Mesenchymal stem cell (in vitro differentiated cells and primary cell): ENCODE measurements around the gene TMEM151A.

Experiments
- DNase-seq: peaks from one replicate; pipeline ENCODE4 v3.0.0-alpha.2; 2013
- H2AFZ ChIP-seq: one replicate; pipeline ENCODE4 v1.6.1; 2013; ENCODE audit warnings: low read depth, mild to moderate bottlenecking, control low read depth, inconsistent platforms, low read length, moderate library complexity
- H2AK5ac ChIP-seq: 2 replicates; pipeline ENCODE4 v1.6.1; 2013; ENCODE audit warnings: low read length, moderate library complexity, mild to moderate bottlenecking, inconsistent platforms; ENCODE audit not compliant: severe bottlenecking
- H2BK120ac ChIP-seq: one replicate; pipeline ENCODE4 v1.6.1; 2013; ENCODE audit warnings: low read depth, mild to moderate bottlenecking, inconsistent platforms, low read length, moderate library complexity
- H2BK12ac ChIP-seq, 2 experiments: one replicate each; pipeline ENCODE4 v1.6.1; 2013; ENCODE audit warnings: inconsistent platforms in 2 of 2, low read length in 2 of 2, mild to moderate bottlenecking in 2 of 2, moderate library complexity in 2 of 2, control low read depth in 1 of 2
- H2BK15ac ChIP-seq: one replicate; pipeline ENCODE4 v1.6.1; 2013; ENCODE audit warnings: mild to moderate bottlenecking, low read depth, inconsistent platforms; ENCODE audit not compliant: poor library complexity, severe bottlenecking
- H2BK5ac ChIP-seq: 2 replicates; pipeline ENCODE4 v1.6.1; 2013; ENCODE audit warnings: low read depth, mild to moderate bottlenecking, low read length, control low read depth, inconsistent platforms; ENCODE audit not compliant: poor library complexity, severe bottlenecking
- H3K14ac ChIP-seq, 2 experiments: one replicate each; pipeline ENCODE4 v1.6.1; 2013; ENCODE audit warnings: inconsistent platforms in 2 of 2, low read length in 2 of 2, control low read depth in 1 of 2, mild to moderate bottlenecking in 1 of 2, moderate library complexity in 1 of 2
- H3K18ac ChIP-seq, 2 experiments: one replicate each; pipeline ENCODE4 v1.6.1; 2013; ENCODE audit warnings: inconsistent platforms in 2 of 2, low read length in 2 of 2, control low read depth in 1 of 2, low read depth in 1 of 2, mild to moderate bottlenecking in 1 of 2
- H3K23ac ChIP-seq, 2 experiments: one replicate each; pipeline ENCODE4 v1.6.1; 2013; ENCODE audit warnings: inconsistent platforms in 2 of 2, low read length in 2 of 2, mild to moderate bottlenecking in 2 of 2, moderate library complexity in 2 of 2, control low read depth in 1 of 2
- H3K27ac ChIP-seq: 2 replicates; pipeline ENCODE4 v1.5.1; 2013; ENCODE audit warnings: mild to moderate bottlenecking, moderate library complexity, low read length, control low read depth, inconsistent platforms; ENCODE audit not compliant: poor library complexity, severe bottlenecking
- H3K27me3 ChIP-seq, 2 experiments: 2 replicates each; pipeline versions ENCODE4 v1.6.1 to v1.7.0; 2013; ENCODE audit warnings: low read length in 2 of 2, mild to moderate bottlenecking in 2 of 2, moderate library complexity in 2 of 2, control low read depth in 1 of 2, inconsistent platforms in 1 of 2; ENCODE audit not compliant: control insufficient read depth in 1 of 2, insufficient read depth in 1 of 2
- H3K36me3 ChIP-seq, 2 experiments: 2 replicates each; pipeline versions ENCODE4 v1.6.1 to v1.7.0; 2013; ENCODE audit warnings: low read length in 2 of 2, control low read depth in 1 of 2, inconsistent platforms in 1 of 2, low read depth in 1 of 2, mild to moderate bottlenecking in 1 of 2; ENCODE audit not compliant: insufficient read depth in 2 of 2, control insufficient read depth in 1 of 2
- H3K4ac ChIP-seq, 2 experiments: one replicate each; pipeline ENCODE4 v1.6.1; 2013; ENCODE audit warnings: inconsistent platforms in 2 of 2, low read length in 2 of 2, mild to moderate bottlenecking in 2 of 2, moderate library complexity in 2 of 2, control low read depth in 1 of 2, low read depth in 1 of 2
- H3K4me1 ChIP-seq: 2 replicates; pipeline ENCODE4 v1.6.1; 2013; ENCODE audit warnings: low read depth, low read length, control low read depth; ENCODE audit not compliant: control insufficient read depth, insufficient read depth
- H3K4me2 ChIP-seq: 2 replicates; pipeline ENCODE4 v1.6.1; 2013; ENCODE audit warnings: low read length, mild to moderate bottlenecking, inconsistent platforms; ENCODE audit not compliant: poor library complexity, severe bottlenecking
- H3K4me3 ChIP-seq, 2 experiments: 2 replicates each; pipeline versions ENCODE4 v1.5.1 to v1.7.0; 2013; ENCODE audit warnings: low read length in 2 of 2, mild to moderate bottlenecking in 2 of 2, control low read depth in 1 of 2, low read depth in 1 of 2; ENCODE audit not compliant: insufficient read depth in 1 of 2
- H3K79me1 ChIP-seq: replicated peaks from 2 replicates; pipeline ENCODE4 v1.6.1; 2013; ENCODE audit warnings: mild to moderate bottlenecking, control low read depth, low read length, inconsistent platforms; ENCODE audit not compliant: poor library complexity, severe bottlenecking
- H3K9ac ChIP-seq: 2 replicates; pipeline ENCODE4 v1.7.0; 2013; ENCODE audit warnings: mild to moderate bottlenecking, low read length, moderate library complexity
- H3K9me3 ChIP-seq: 2 replicates; pipeline ENCODE4 v1.7.0; 2013; ENCODE audit warnings: mild to moderate bottlenecking, low read length; ENCODE audit not compliant: control insufficient read depth
- H4K8ac ChIP-seq: one replicate; pipeline ENCODE4 v1.6.1; 2013; ENCODE audit warnings: inconsistent platforms, mild to moderate bottlenecking, low read length, moderate library complexity
- H4K91ac ChIP-seq: one replicate; pipeline ENCODE4 v1.6.1; 2013; ENCODE audit warnings: mild to moderate bottlenecking, low read length, inconsistent platforms
- WGBS: methylation state at CpG from one replicate; pipeline ENCODE4 v1.1.7; 2013; ENCODE audit warnings: mixed read lengths; 5-methylcytosine and 5-hydroxymethylcytosine counted together

Gene TMEM151A

GRCh38 chr11:66325263-66325671 is 33.6 kb downstream of the TMEM151A start:
- no peaks in the 10 kb centered on the region for H3K9me3 ChIP-seq
- peak overlapping the region; percentile 93 to 99 for H3K18ac ChIP-seq
- H4K91ac ChIP-seq = peak overlapping the region; percentile 95
- H3K27me3 ChIP-seq = no peaks in the 10 kb centered on the region
- peak overlapping the region; percentile 98 for H2AK5ac ChIP-seq
- peaks cover 49% of the 10 kb centered on the region for H3K4me1 ChIP-seq
- peak overlapping the region in 1 of 2 experiments; percentile 95 for H3K23ac ChIP-seq
- H2BK120ac ChIP-seq = peak overlapping the region; percentile 98
- DNase-seq = peak; percentile 48
- H4K8ac ChIP-seq = peak overlapping the region; percentile 33
- 83% methylated on average over 8 of the region's 8 CpGs for WGBS
- H3K27ac ChIP-seq = no peak overlapping the region
- peak overlapping the region; percentile 64 to 85 for H2BK12ac ChIP-seq
- H3K79me1 ChIP-seq = no peaks in the 10 kb centered on the region
- H3K4ac ChIP-seq = peak overlapping the region; percentile 75 to 83
- no peak overlapping the region for H3K4me3 ChIP-seq
- no peak overlapping the region for H2BK5ac ChIP-seq
- H3K14ac ChIP-seq = peak overlapping the region in 1 of 2 experiments; percentile 93
- no peak overlapping the region for H3K4me2 ChIP-seq
- H3K36me3 ChIP-seq = peaks cover 0 to 2% of the 10 kb centered on the region in 2 experiments
- peak overlapping the region; percentile 31 for H2BK15ac ChIP-seq
- H3K9ac ChIP-seq = peak overlapping the region; percentile 4
- H2AFZ ChIP-seq = no peak overlapping the region

DNA sequence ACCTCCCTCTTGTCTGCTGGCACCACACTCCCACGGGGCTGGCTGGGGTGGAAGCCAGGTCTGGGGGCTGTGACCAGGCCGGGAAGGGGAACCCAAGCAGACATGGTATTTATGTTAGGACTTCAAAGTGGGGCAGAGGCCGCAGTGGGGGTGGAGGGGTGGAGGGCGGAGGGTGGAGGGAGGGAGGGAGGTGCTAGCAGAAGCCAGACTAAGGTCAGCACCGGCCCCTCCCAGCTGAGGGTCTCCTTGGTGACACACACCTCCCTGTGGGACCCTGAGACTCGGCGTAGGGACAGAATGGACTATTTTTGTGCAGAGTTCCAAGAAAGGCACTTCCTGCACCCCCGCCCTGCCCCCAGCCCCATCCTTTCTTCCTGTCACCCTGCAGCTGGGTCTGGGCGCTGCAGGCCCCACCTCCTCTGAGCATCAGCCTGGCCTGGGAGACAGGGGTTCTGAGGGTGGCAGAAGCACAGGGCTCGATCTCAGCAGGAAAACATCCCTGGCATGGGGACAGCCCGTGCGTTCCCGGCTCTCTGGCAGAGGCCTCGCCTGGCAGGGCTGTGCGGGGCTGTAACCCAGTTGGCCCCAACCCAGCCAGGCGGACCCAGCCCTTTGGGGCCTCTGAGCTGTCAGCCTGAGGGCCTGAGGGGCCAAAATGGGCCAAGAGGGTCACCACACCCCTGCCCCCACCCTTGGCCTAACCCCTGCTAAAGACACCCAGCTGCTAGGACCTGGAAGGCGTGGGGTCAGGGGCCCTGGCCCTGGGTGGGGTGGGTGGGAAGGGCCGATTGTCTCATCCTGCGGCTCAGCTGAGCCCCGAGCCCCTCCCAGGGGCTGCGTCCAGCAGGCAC is 34.8 kb downstream of the TMEM151A start:
- Histone ChIP-seq H3K4me1 (peaks cover 51% of the 10 kb centered on the region), H2AFZ (peak overlapping the region; percentile 10), H3K79me1 (peaks cover under 1% of the 10 kb centered on the region), H3K23ac (no peak overlapping the region), H2BK120ac (peak overlapping the region; percentile 65), H3K18ac (peak overlapping the region; percentile 96 to 99), H2BK5ac (peak overlapping the region; percentile 87), H4K8ac (peak overlapping the region; percentile 97), H3K9me3 (no peaks in the 10 kb centered on the region), H3K4me2 (peak overlapping the region; percentile 4), H3K4me3 (peak overlapping the region in 1 of 2 experiments; percentile 24), H3K4ac (peak overlapping the region; percentile 92 to 93), H3K27ac (peak overlapping the region; percentile 96), H4K91ac (peak overlapping the region; percentile 98), H3K27me3 (no peaks in the 10 kb centered on the region), H3K36me3 (peaks cover 5 to 10% of the 10 kb centered on the region in 2 experiments), H2BK15ac (peak overlapping the region; percentile 96), H2AK5ac (peak overlapping the region; percentile 98), H2BK12ac (peak overlapping the region; percentile 99), H3K9ac (peak overlapping the region; percentile 85), H3K14ac (peak overlapping the region in 1 of 2 experiments; percentile 72)
- 2% methylated on average over 16 of the region's 21 CpGs for WGBS
- peak; percentile 60 for DNase-seq

DNA sequence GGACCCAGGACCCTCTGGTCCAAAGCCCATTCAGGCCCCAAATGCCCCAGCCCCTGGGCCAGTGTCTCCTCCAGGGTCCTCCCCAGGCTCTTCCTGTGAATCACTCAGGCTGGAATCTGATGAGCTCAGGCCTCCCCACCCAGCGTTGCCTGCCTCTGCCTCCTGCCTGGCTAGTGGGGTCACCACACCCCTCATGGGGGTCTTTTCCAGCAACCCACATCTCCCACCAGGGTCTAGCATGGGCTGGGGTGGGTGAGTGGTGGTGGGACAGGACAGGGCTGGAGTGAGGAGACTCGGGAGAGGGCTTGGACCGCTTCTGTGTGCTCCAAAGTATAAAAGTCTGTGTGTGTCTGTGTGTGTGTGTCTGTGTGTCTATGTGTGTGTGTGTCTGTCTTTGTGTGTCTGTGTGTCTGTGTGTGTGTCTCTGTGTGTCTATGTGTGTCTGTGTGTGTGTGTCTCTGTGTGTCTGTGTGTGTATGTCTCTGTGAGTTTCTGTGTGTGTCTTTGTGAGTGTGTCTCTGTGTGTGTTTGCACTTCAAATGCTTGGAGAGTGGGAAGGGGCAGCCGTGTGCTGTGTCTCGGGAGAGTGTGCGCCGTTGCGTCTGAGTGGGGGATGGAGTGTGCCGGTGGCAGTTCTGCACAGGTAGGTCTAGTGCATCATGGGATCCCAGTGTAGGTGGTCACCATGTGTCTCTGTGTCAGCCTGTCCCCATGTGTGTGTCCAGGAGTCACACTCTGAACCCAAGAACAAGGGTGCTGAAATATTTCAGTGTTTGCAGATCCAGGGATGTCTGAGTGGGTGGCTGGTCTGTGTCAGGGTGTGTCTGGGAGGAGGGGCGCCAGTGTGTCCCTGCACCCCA is 35.7 kb downstream of the TMEM151A start:
- H3K4me3 ChIP-seq = peak overlapping the region in 1 of 2 experiments; percentile 60
- H4K91ac ChIP-seq = peak overlapping the region; percentile 98
- H3K9ac ChIP-seq = peak overlapping the region; percentile 85
- peak overlapping the region; percentile 93 to 95 for H3K4ac ChIP-seq
- no peaks in the 10 kb centered on the region for H3K9me3 ChIP-seq
- H2AK5ac ChIP-seq = peak overlapping the region; percentile 83
- peaks cover 9% of the 10 kb centered on the region for H3K79me1 ChIP-seq
- peak; percentile 84 for DNase-seq
- peak overlapping the region; percentile 99 for H2BK12ac ChIP-seq
- peak overlapping the region; percentile 96 for H3K27ac ChIP-seq
- peak overlapping the region in 1 of 2 experiments; percentile 88 for H3K14ac ChIP-seq
- H3K27me3 ChIP-seq = no peaks in the 10 kb centered on the region
- peak overlapping the region; percentile 19 for H2AFZ ChIP-seq
- peak overlapping the region; percentile 94 for H2BK15ac ChIP-seq
- WGBS = 56% methylated on average over 9 of the region's 10 CpGs
- H3K18ac ChIP-seq = peak overlapping the region; percentile 96
- peaks cover 14 to 20% of the 10 kb centered on the region in 2 experiments for H3K36me3 ChIP-seq
- peak overlapping the region; percentile 65 for H2BK120ac ChIP-seq
- H2BK5ac ChIP-seq = peak overlapping the region; percentile 84
- H3K4me1 ChIP-seq = peaks cover 54% of the 10 kb centered on the region
- no peak overlapping the region for H3K23ac ChIP-seq
- peak overlapping the region; percentile 4 for H3K4me2 ChIP-seq
- H4K8ac ChIP-seq = peak overlapping the region; percentile 85
